ENCODE results near the gene SCN8A.

SCN8A gene

GRCh38 chr12:51721282-51721940 is 130.4 kb downstream of the SCN8A start:
- no peak for FAIRE-seq

GRCh38 chr12:51722431-51722830 is 131.4 kb downstream of the SCN8A start:
- no peak for FAIRE-seq

- FAIRE-seq: no peak
Observed at GRCh38 chr12:51726161-51726560, 135.1 kb downstream of the SCN8A start.

- no peak for FAIRE-seq
Observed at GRCh38 chr12:51726931-51727330, 135.9 kb downstream of the SCN8A start.

- FAIRE-seq: no peak
Observed at GRCh38 chr12:51729331-51729730, 138.3 kb downstream of the SCN8A start.

GRCh38 chr12:51730745-51731144 is 139.7 kb downstream of the SCN8A start:
- FAIRE-seq: no peak

GRCh38 chr12:51740536-51740935 is 149.5 kb downstream of the SCN8A start:
- no peak for FAIRE-seq

GRCh38 chr12:51744235-51744634 is 153.2 kb downstream of the SCN8A start:
- FAIRE-seq: no peak

GRCh38 chr12:51744957-51745356 is 153.9 kb downstream of the SCN8A start:
- FAIRE-seq: no peak

- no peak for FAIRE-seq
Observed at GRCh38 chr12:51746416-51746815, 155.4 kb downstream of the SCN8A start.

- no peak for FAIRE-seq
Observed at GRCh38 chr12:51748235-51748634, 157.2 kb downstream of the SCN8A start.

- no peak for FAIRE-seq
Observed at GRCh38 chr12:51749206-51749985, 158.4 kb downstream of the SCN8A start.

GRCh38 chr12:51749986-51750317 is 158.9 kb downstream of the SCN8A start:
- no peak for FAIRE-seq

- FAIRE-seq: no peak
Observed at GRCh38 chr12:51751661-51752060, 160.6 kb downstream of the SCN8A start.

- no peak for FAIRE-seq
Observed at GRCh38 chr12:51752234-51752889, 161.3 kb downstream of the SCN8A start.

- FAIRE-seq: no peak
Observed at GRCh38 chr12:51753980-51754675, 163.1 kb downstream of the SCN8A start.

GRCh38 chr12:51755251-51755650 is 164.2 kb downstream of the SCN8A start:
- no peak for FAIRE-seq

- FAIRE-seq: no peak
Observed at GRCh38 chr12:51759175-51759574, 168.1 kb downstream of the SCN8A start.

- no peak for FAIRE-seq
Observed at GRCh38 chr12:51759695-51760094, 168.7 kb downstream of the SCN8A start.

GRCh38 chr12:51760231-51760630 is 169.2 kb downstream of the SCN8A start:
- no peak for FAIRE-seq

- no peak for FAIRE-seq
Observed at GRCh38 chr12:51763743-51764142, 172.7 kb downstream of the SCN8A start.

GRCh38 chr12:51766067-51766676 is 175.1 kb downstream of the SCN8A start:
- FAIRE-seq: no peak

- FAIRE-seq: no peak
Observed at GRCh38 chr12:51771008-51771407, 180.0 kb downstream of the SCN8A start.
